ENCODE measurements around the gene FAM90A1.
"Not testable (repeated sequence)": the region's sequence is repeated elsewhere in the genome, so short reads cannot be mapped to it uniquely, and the experiment has no call there.

The FAM90A1 gene

GRCh38 chr12:8226355-8226754 lies 1.1 kb downstream of the FAM90A1 start:
- Histone ChIP-seq H3K9me3 (ENCODE audit: low read length) (no peaks in the 10 kb centered on the region), H3K4me1 (ENCODE audit: insufficient read depth, low read length) (no peaks in the 10 kb centered on the region), H3K4me3 (ENCODE audit: low read length) (no peak overlapping the region), H2AFZ (ENCODE audit: low read depth, low read length) (no peak overlapping the region), H3K36me3 (ENCODE audit: insufficient read depth, low read length) (no peaks in the 10 kb centered on the region), H3K27me3 (ENCODE audit: insufficient read depth, low read length) (no peaks in the 10 kb centered on the region)

GRCh38 chr12:8224782-8225181 lies 2.6 kb downstream of the FAM90A1 start:
- H3K4me3 ChIP-seq (ENCODE audit: low read length); H2AFZ ChIP-seq (ENCODE audit: low read depth, low read length); H3K36me3 ChIP-seq (ENCODE audit: insufficient read depth, low read length); H3K27me3 ChIP-seq (ENCODE audit: insufficient read depth, low read length); H3K9me3 ChIP-seq (ENCODE audit: low read length); H3K4me1 ChIP-seq (ENCODE audit: insufficient read depth, low read length): not testable (repeated sequence)

GRCh38 chr12:8223646-8224045 lies 3.8 kb downstream of the FAM90A1 start:
- not testable (repeated sequence) for H2AFZ ChIP-seq (ENCODE audit: low read depth, low read length); H3K27me3 ChIP-seq (ENCODE audit: insufficient read depth, low read length); H3K36me3 ChIP-seq (ENCODE audit: insufficient read depth, low read length); H3K9me3 ChIP-seq (ENCODE audit: low read length); H3K4me3 ChIP-seq (ENCODE audit: low read length); H3K4me1 ChIP-seq (ENCODE audit: insufficient read depth, low read length)

GRCh38 chr12:8222303-8222702 lies 5.1 kb downstream of the FAM90A1 start:
- H2AFZ ChIP-seq (ENCODE audit: low read depth, low read length); H3K4me3 ChIP-seq (ENCODE audit: low read length); H3K36me3 ChIP-seq (ENCODE audit: insufficient read depth, low read length); H3K9me3 ChIP-seq (ENCODE audit: low read length); H3K27me3 ChIP-seq (ENCODE audit: insufficient read depth, low read length); H3K4me1 ChIP-seq (ENCODE audit: insufficient read depth, low read length): not testable (repeated sequence)

GRCh38 chr12:8221844-8222243 lies 5.6 kb downstream of the FAM90A1 start:
- not testable (repeated sequence) for H3K9me3 ChIP-seq (ENCODE audit: low read length); H2AFZ ChIP-seq (ENCODE audit: low read depth, low read length); H3K4me3 ChIP-seq (ENCODE audit: low read length); H3K27me3 ChIP-seq (ENCODE audit: insufficient read depth, low read length); H3K4me1 ChIP-seq (ENCODE audit: insufficient read depth, low read length); H3K36me3 ChIP-seq (ENCODE audit: insufficient read depth, low read length)

GRCh38 chr12:8221375-8221774 lies 6.0 kb downstream of the FAM90A1 start:
- not testable (repeated sequence) for H3K9me3 ChIP-seq (ENCODE audit: low read length); H3K36me3 ChIP-seq (ENCODE audit: insufficient read depth, low read length); H3K4me3 ChIP-seq (ENCODE audit: low read length); H2AFZ ChIP-seq (ENCODE audit: low read depth, low read length); H3K4me1 ChIP-seq (ENCODE audit: insufficient read depth, low read length); H3K27me3 ChIP-seq (ENCODE audit: insufficient read depth, low read length)

GRCh38 chr12:8218711-8219382 lies 8.6 kb downstream of the FAM90A1 start:
- not testable (repeated sequence) for H3K4me1 ChIP-seq (ENCODE audit: insufficient read depth, low read length); H3K4me3 ChIP-seq (ENCODE audit: low read length)

GRCh38 chr12:8197685-8198308 lies 29.6 kb downstream of the FAM90A1 start:
- H3K27me3 ChIP-seq (ENCODE audit: insufficient read depth, low read length); H2AFZ ChIP-seq (ENCODE audit: low read depth, low read length); H3K4me1 ChIP-seq (ENCODE audit: insufficient read depth, low read length); H3K9me3 ChIP-seq (ENCODE audit: low read length); H3K36me3 ChIP-seq (ENCODE audit: insufficient read depth, low read length); H3K4me3 ChIP-seq (ENCODE audit: low read length): not testable (repeated sequence)

More at GRCh38 chr12:8218711-8219382, 8.6 kb downstream of the FAM90A1 start:
- H3K9me3 ChIP-seq (ENCODE audit: low read length); H3K36me3 ChIP-seq (ENCODE audit: insufficient read depth, low read length); H3K27me3 ChIP-seq (ENCODE audit: insufficient read depth, low read length); H2AFZ ChIP-seq (ENCODE audit: low read depth, low read length): not testable (repeated sequence)

- H3K4me3 ChIP-seq (ENCODE audit: low read length); H3K27me3 ChIP-seq (ENCODE audit: insufficient read depth, low read length); H3K9me3 ChIP-seq (ENCODE audit: low read length); H2AFZ ChIP-seq (ENCODE audit: low read depth, low read length); H3K4me1 ChIP-seq (ENCODE audit: insufficient read depth, low read length); H3K36me3 ChIP-seq (ENCODE audit: insufficient read depth, low read length): not testable (repeated sequence)
Observed at GRCh38 chr12:8188088-8188487, 39.3 kb downstream of the FAM90A1 start.

GRCh38 chr12:8184206-8184605 lies 43.2 kb downstream of the FAM90A1 start:
- not testable (repeated sequence) for H3K4me3 ChIP-seq (ENCODE audit: low read length); H3K27me3 ChIP-seq (ENCODE audit: insufficient read depth, low read length); H3K36me3 ChIP-seq (ENCODE audit: insufficient read depth, low read length); H2AFZ ChIP-seq (ENCODE audit: low read depth, low read length); H3K4me1 ChIP-seq (ENCODE audit: insufficient read depth, low read length); H3K9me3 ChIP-seq (ENCODE audit: low read length)

- H2AFZ ChIP-seq (ENCODE audit: low read depth, low read length); H3K9me3 ChIP-seq (ENCODE audit: low read length); H3K4me1 ChIP-seq (ENCODE audit: insufficient read depth, low read length); H3K4me3 ChIP-seq (ENCODE audit: low read length); H3K36me3 ChIP-seq (ENCODE audit: insufficient read depth, low read length); H3K27me3 ChIP-seq (ENCODE audit: insufficient read depth, low read length): not testable (repeated sequence)
Observed at GRCh38 chr12:8183346-8183745, 44.1 kb downstream of the FAM90A1 start.

- H2AFZ ChIP-seq (ENCODE audit: low read depth, low read length); H3K4me1 ChIP-seq (ENCODE audit: insufficient read depth, low read length); H3K4me3 ChIP-seq (ENCODE audit: low read length); H3K9me3 ChIP-seq (ENCODE audit: low read length); H3K36me3 ChIP-seq (ENCODE audit: insufficient read depth, low read length); H3K27me3 ChIP-seq (ENCODE audit: insufficient read depth, low read length): not testable (repeated sequence)
Observed at GRCh38 chr12:8182923-8183322, 44.5 kb downstream of the FAM90A1 start.

GRCh38 chr12:8181271-8181670 lies 46.1 kb downstream of the FAM90A1 start:
- not testable (repeated sequence) for H3K9me3 ChIP-seq (ENCODE audit: low read length); H3K4me1 ChIP-seq (ENCODE audit: insufficient read depth, low read length); H2AFZ ChIP-seq (ENCODE audit: low read depth, low read length); H3K4me3 ChIP-seq (ENCODE audit: low read length); H3K36me3 ChIP-seq (ENCODE audit: insufficient read depth, low read length); H3K27me3 ChIP-seq (ENCODE audit: insufficient read depth, low read length)

GRCh38 chr12:8179989-8180585 lies 47.3 kb downstream of the FAM90A1 start:
- H3K27me3 ChIP-seq (ENCODE audit: insufficient read depth, low read length); H3K9me3 ChIP-seq (ENCODE audit: low read length); H3K36me3 ChIP-seq (ENCODE audit: insufficient read depth, low read length); H3K4me1 ChIP-seq (ENCODE audit: insufficient read depth, low read length): not testable (repeated sequence)
- Histone ChIP-seq H2AFZ (ENCODE audit: low read depth, low read length) (peak overlapping the region; percentile 62), H3K4me3 (ENCODE audit: low read length) (peak overlapping the region; percentile 62)
